CD14-positive monocyte (primary cell): ENCODE data around the gene LRRC3. TPM values are rescaled to one million over a fixed set of nuclear protein-coding genes. Genes with fewer than 3 reads are reported as not detected.

Experiments
- DNase-seq, 3 donors: peaks; one replicate each; pipeline ENCODE4 v3.0.0-alpha.2; 2011 to 2022
- H2AFZ ChIP-seq: 2 replicates; pipeline ENCODE4 v1.6.0; 2012; ENCODE audit warnings: mild to moderate bottlenecking, low read depth, low read length, inconsistent platforms; ENCODE audit not compliant: insufficient read depth, poor library complexity, severe bottlenecking
- H3K27ac ChIP-seq, 2 donors: 1 replicate in 1 of 2; 2 replicates in 1 of 2; pipeline ENCODE4 v1.5.1; 2012 to 2013; ENCODE audit warnings: low read length in 2 of 2, control low read depth in 1 of 2, inconsistent platforms in 1 of 2, low read depth in 1 of 2, mild to moderate bottlenecking in 1 of 2
- H3K27me3 ChIP-seq, 2 donors: one replicate each; pipeline versions ENCODE4 v1.6.0 to v1.6.1; 2011 to 2013; ENCODE audit warnings: low read length in 2 of 2; ENCODE audit not compliant: control insufficient read depth in 2 of 2, insufficient read depth in 2 of 2
- H3K36me3 ChIP-seq, 2 donors: replicated peaks in 1 of 2; 1 replicate in 1 of 2; 2 replicates in 1 of 2; pipeline versions ENCODE4 v1.5.1 to v1.6.1; 2012 to 2013; ENCODE audit warnings: low read length in 2 of 2, control low read depth in 1 of 2, inconsistent platforms in 1 of 2, mild to moderate bottlenecking in 1 of 2; ENCODE audit not compliant: insufficient read depth in 2 of 2, control insufficient read depth in 1 of 2
- H3K4me1 ChIP-seq, 2 donors: 1 replicate in 1 of 2; 2 replicates in 1 of 2; pipeline versions ENCODE4 v1.5.1 to v1.6.1; 2012 to 2013; ENCODE audit warnings: low read length in 2 of 2, control low read depth in 1 of 2, inconsistent platforms in 1 of 2, mild to moderate bottlenecking in 1 of 2, moderate library complexity in 1 of 2; ENCODE audit not compliant: insufficient read depth in 2 of 2, control insufficient read depth in 1 of 2
- H3K4me2 ChIP-seq: replicated peaks from 2 replicates; pipeline ENCODE3; 2012; ENCODE audit warnings: low read length, moderate library complexity, mild to moderate bottlenecking; ENCODE audit not compliant: poor library complexity, severe bottlenecking; ENCODE audit errors: extremely low read depth
- H3K4me3 ChIP-seq, 3 experiments: fragments of 200-600 bp in 1 of 3; sonication (generic) in 1 of 3; replicated peaks in 1 of 3; 1 replicate in 2 of 3; 2 replicates in 1 of 3; pipeline ENCODE4 v1.5.1; 2011 to 2013; ENCODE audit warnings: low read length in 3 of 3, mild to moderate bottlenecking in 3 of 3, control low read depth in 2 of 3, low read depth in 2 of 3, inconsistent platforms in 1 of 3, moderate library complexity in 1 of 3
- H3K79me2 ChIP-seq: 2 replicates; pipeline ENCODE4 v1.6.0; 2012; ENCODE audit warnings: mild to moderate bottlenecking, control low read depth, inconsistent platforms, low read length, moderate library complexity; ENCODE audit not compliant: insufficient read depth
- H3K9ac ChIP-seq: 2 replicates; pipeline ENCODE4 v1.6.0; 2017; ENCODE audit warnings: low read length, mild to moderate bottlenecking; ENCODE audit not compliant: insufficient read depth, poor library complexity, severe bottlenecking
- H3K9me3 ChIP-seq, 2 donors: replicated peaks in 1 of 2; 1 replicate in 1 of 2; 2 replicates in 1 of 2; pipeline versions ENCODE4 v1.5.1 to v1.6.1; 2012 to 2013; ENCODE audit warnings: low read length in 2 of 2, control low read depth in 1 of 2; ENCODE audit not compliant: control insufficient read depth in 1 of 2, insufficient read depth in 1 of 2
- H4K20me1 ChIP-seq: 2 replicates; pipeline ENCODE4 v1.6.0; 2012; ENCODE audit warnings: mild to moderate bottlenecking, low read length, control low read depth, moderate library complexity; ENCODE audit not compliant: insufficient read depth
- H3K27ac Mint-ChIP-seq, 7 donors: one replicate each; pipeline ENCODE4 v1.8.0; 2020; ENCODE audit warnings: mild to moderate bottlenecking in 7 of 7, mixed read lengths in 7 of 7, moderate library complexity in 6 of 7, inconsistent platforms in 2 of 7
- H3K27me3 Mint-ChIP-seq, 3 donors: one replicate each; pipeline ENCODE4 v1.8.0; 2021 to 2022; ENCODE audit warnings: low read depth in 3 of 3, mild to moderate bottlenecking in 3 of 3, mixed read lengths in 3 of 3, moderate library complexity in 3 of 3, inconsistent platforms in 1 of 3
- H3K36me3 Mint-ChIP-seq, 2 donors: one replicate each; pipeline ENCODE4 v1.8.0; 2020; ENCODE audit warnings: mixed read lengths in 2 of 2, inconsistent platforms in 1 of 2, mild to moderate bottlenecking in 1 of 2
- H3K4me1 Mint-ChIP-seq: one replicate; pipeline ENCODE4 v1.8.0; 2020; ENCODE audit warnings: mild to moderate bottlenecking, mixed read lengths
- H3K4me3 Mint-ChIP-seq, 2 donors: one replicate each; pipeline ENCODE4 v1.8.0; 2020; ENCODE audit warnings: mild to moderate bottlenecking in 2 of 2, mixed read lengths in 2 of 2, moderate library complexity in 1 of 2
- H3K9me3 Mint-ChIP-seq, 7 donors: one replicate each; pipeline ENCODE4 v1.8.0; 2020 to 2022; ENCODE audit warnings: mixed read lengths in 7 of 7, mild to moderate bottlenecking in 6 of 7, moderate library complexity in 6 of 7, inconsistent platforms in 2 of 7
- CTCF ChIP-seq: fragments of 200-600 bp; IDR thresholded peaks from one replicate; pipeline ENCODE4 v1.8.0; 2022; ENCODE audit warnings: antibody characterized with exemption, mild to moderate bottlenecking
- WGBS: methylation state at CpG from one replicate; pipeline ENCODE4 v1.1.5; 2013; ENCODE audit warnings: missing lambda C conversion rate; ENCODE audit not compliant: insufficient coverage; 5-methylcytosine and 5-hydroxymethylcytosine counted together
- intact Hi-C, 2 donors: fragments of 100-400 bp; cut with micrococcal nuclease; formaldehyde crosslinking; loops; one replicate each; pipeline versions ENCODE4 v1.15.0 to v1.15.1; 2023
- polyA minus RNA-seq: library from RNA; depleted of rRNA, polyadenylated mRNA; stranded (reverse); fragments of >200 nt; gene quantifications from 2 replicates; pipeline ENCODE4 v1.2.3, GENCODE V29; 2012
- polyA plus RNA-seq, 3 donors: library from polyadenylated mRNA; depleted of rRNA in 1 of 3; unstranded in 2 of 3; stranded (reverse) in 1 of 3; fragments of 300-500 nt in 2 of 3; fragments of >200 nt in 1 of 3; fragmentation: Illumina TruSeq in 2 of 3; gene quantifications; 1 replicate in 2 of 3; 2 replicates in 1 of 3; pipeline ENCODE4 v1.2.3, GENCODE V29; 2012 to 2021
- total RNA-seq, 12 experiments: library from RNA in 1 of 12; stranded (reverse) in 1 of 12; fragments of 120-200 nt in 1 of 12; gene quantifications; one replicate each; pipeline ENCODE4 v1.2.4 and lab custom pipeline; 2013 to 2026; ENCODE audit warnings: mixed read lengths in 6 of 12, inconsistent platforms in 1 of 12

Gene LRRC3, protein sequence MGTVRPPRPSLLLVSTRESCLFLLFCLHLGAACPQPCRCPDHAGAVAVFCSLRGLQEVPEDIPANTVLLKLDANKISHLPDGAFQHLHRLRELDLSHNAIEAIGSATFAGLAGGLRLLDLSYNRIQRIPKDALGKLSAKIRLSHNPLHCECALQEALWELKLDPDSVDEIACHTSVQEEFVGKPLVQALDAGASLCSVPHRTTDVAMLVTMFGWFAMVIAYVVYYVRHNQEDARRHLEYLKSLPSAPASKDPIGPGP
- total RNA-seq (2013): 0.29 TPM
- polyA plus RNA-seq: under 1 TPM; 0.30 to 0.59 (median 0.41) TPM
- 0.16 and 0.28 TPM in 2 replicates for polyA minus RNA-seq
- 0.28 to 2.1 (median 1.2) reads per million in 11 experiments for total RNA-seq (lab: John Stamatoyannopoulos, UW)

DNA sequence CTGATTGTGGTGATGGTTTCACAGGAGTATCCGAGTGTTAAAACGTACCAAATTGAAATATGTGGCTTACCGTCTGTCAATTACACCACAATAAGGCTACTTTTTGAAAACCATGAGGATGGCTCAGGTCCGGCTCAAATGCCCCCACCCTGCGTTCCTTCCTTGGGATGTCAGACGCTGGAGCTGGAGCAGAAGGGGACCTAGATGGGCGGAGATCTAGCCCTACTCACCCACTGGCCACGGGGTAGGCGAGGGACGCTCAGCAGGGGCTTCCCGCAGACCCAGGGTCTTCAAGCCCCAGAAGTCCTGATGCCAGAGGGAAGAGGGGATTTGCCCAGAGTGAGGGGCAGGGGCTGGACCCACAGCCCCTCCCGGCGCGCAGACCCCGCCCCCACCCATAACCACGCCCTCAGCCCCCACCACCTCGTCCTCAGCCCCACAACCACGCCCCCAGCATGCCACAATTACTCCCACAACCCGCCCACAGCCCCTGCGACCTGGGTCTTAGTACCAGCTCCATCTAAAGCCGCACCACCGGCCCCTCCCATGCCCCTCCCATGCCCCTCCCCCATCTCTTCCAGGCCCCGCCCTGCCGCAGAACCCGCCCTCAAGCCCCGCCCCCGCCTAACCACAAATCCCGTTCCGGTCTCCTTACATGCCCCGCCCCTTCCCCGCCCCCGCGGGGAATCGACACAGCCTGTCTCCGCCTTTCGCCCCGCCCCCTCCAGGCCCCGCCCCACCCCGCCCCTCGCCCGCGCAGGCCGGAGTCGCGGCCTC, at the start of gene LRRC3:
TSS of gene LRRC3 (plus strand) at position 764 of the 777 bp plus-strand sequence. CDS start 1,135 bp downstream, outside the sequence.
- peak within 1 kb of the TSS; percentile 56 for H3K9ac ChIP-seq

More for the DNA sequence above, at the start of gene LRRC3:
- no peaks in the 10 kb centered on the region for H3K36me3 ChIP-seq
- H3K27ac ChIP-seq: no peak within 1 kb of the TSS
- intact Hi-C loops: loop anchor here (2.0 to 10.0 kb wide), 3 partner anchors 116 to 360 kb away; partner anchors contain the start of genes CFAP410 (in 2 of the 2) and SUMO3 (in 1 of the 2)
- H2AFZ ChIP-seq: peak within 1 kb of the TSS; percentile 82
- no peaks in the 10 kb centered on the region for H4K20me1 ChIP-seq
- Mint-ChIP-seq H3K9me3 (peaks cover 8 to 26% (median 15%) of the 10 kb centered on the region in 7 donors), H3K36me3 (no peaks in the 10 kb centered on the region), H3K4me3 (peak within 1 kb of the TSS; percentile 86 to 89), H3K4me1 (peaks cover 11% of the 10 kb centered on the region), H3K27me3 (peaks cover 14 to 48% (median 19%) of the 10 kb centered on the region in 3 donors), H3K27ac (peak within 1 kb of the TSS in 2 of 7 donors; percentile 63 to 77)
- 5% methylated on average over 24 of the region's 45 CpGs for WGBS
- peaks cover 6 to 13% of the 10 kb centered on the region in 2 donors for H3K4me1 ChIP-seq
- TF ChIP-seq CTCF: no peak
- no peaks in the 10 kb centered on the region for H3K79me2 ChIP-seq
- peaks cover 0 to 9% of the 10 kb centered on the region in 2 donors for H3K27me3 ChIP-seq
- DNase-seq: peak; percentile 78 to 85 (median 78)
- peak within 1 kb of the TSS; percentile 91 for H3K4me2 ChIP-seq
- peaks cover 0 to 9% of the 10 kb centered on the region in 2 donors for H3K9me3 ChIP-seq
- H3K4me3 ChIP-seq: peak within 1 kb of the TSS; percentile 38 to 88 (median 50)
